Spleen (tissue), 11 donors: Measurements from ENCODE around the gene TIPARP. TPM values are rescaled to one million over a fixed set of nuclear protein-coding genes. Genes with fewer than 3 reads are reported as not detected.
"Not testable (repeated sequence)": the region's sequence is repeated elsewhere in the genome, so short reads cannot be mapped to it uniquely, and the experiment has no call there.

ENCODE experiments used
- DNase-seq: peaks from one replicate; pipeline ENCODE4 v3.0.0-alpha.2; 2020
- H3K27ac ChIP-seq, 8 donors: fragments of 200-600 bp; sonication (generic) in 7 of 8; 1 replicate in 4 of 8; 2 replicates in 4 of 8; pipeline versions ENCODE4 v1.5.0 to v1.8.0; 2016 to 2021; ENCODE audit warnings: inconsistent platforms in 4 of 8, mild to moderate bottlenecking in 4 of 8, moderate library complexity in 1 of 8
- H3K27me3 ChIP-seq, 7 donors: fragments of 200-600 bp; sonication (generic) in 6 of 7; replicated peaks in 1 of 7; 1 replicate in 4 of 7; 2 replicates in 3 of 7; pipeline versions ENCODE4 v1.5.0 to v1.8.0; 2016 to 2021; ENCODE audit warnings: inconsistent platforms in 3 of 7, mild to moderate bottlenecking in 1 of 7
- H3K36me3 ChIP-seq, 6 donors: fragments of 200-600 bp; sonication (generic) in 5 of 6; 1 replicate in 4 of 6; 2 replicates in 2 of 6; pipeline versions ENCODE4 v1.5.0 to v1.8.0; 2016 to 2021; ENCODE audit warnings: inconsistent platforms in 2 of 6
- H3K4me1 ChIP-seq, 6 donors: fragments of 200-600 bp; sonication (generic) in 5 of 6; 1 replicate in 3 of 6; 2 replicates in 3 of 6; pipeline versions ENCODE4 v1.5.0 to v1.8.0; 2016 to 2021; ENCODE audit warnings: inconsistent platforms in 3 of 6
- H3K4me3 ChIP-seq, 8 donors: fragments of 200-600 bp; sonication (generic) in 7 of 8; 1 replicate in 4 of 8; 2 replicates in 4 of 8; pipeline versions ENCODE4 v1.5.0 to v1.8.0; 2016 to 2021; ENCODE audit warnings: inconsistent platforms in 4 of 8, mild to moderate bottlenecking in 4 of 8, moderate library complexity in 2 of 8
- H3K9me3 ChIP-seq, 8 donors: fragments of 200-600 bp; sonication (generic) in 7 of 8; 1 replicate in 4 of 8; 2 replicates in 4 of 8; pipeline versions ENCODE4 v1.5.0 to v1.8.0; 2016 to 2021; ENCODE audit warnings: inconsistent platforms in 4 of 8
- CTCF ChIP-seq, 11 experiments: fragments of 200-600 bp in 7 of 11; fragments of 450-650 bp in 4 of 11; sonication (generic) in 4 of 11; IDR thresholded peaks in 8 of 11; conservative IDR thresholded peaks in 3 of 11; 1 replicate in 7 of 11; 2 replicates in 4 of 11; pipeline versions ENCODE4 v1.4.0 to v1.8.0; 2016 to 2021; ENCODE audit warnings: antibody characterized with exemption in 11 of 11, inconsistent platforms in 4 of 11, mild to moderate bottlenecking in 1 of 11
- POLR2A ChIP-seq, 3 donors: fragments of 450-650 bp; IDR thresholded peaks; one replicate each; pipeline ENCODE4 v1.5.1; 2017; ENCODE audit warnings: antibody characterized with exemption in 3 of 3, mild to moderate bottlenecking in 1 of 3
- POLR2AphosphoS5 ChIP-seq, 3 donors: sonication (generic); formaldehyde crosslinking; IDR thresholded peaks; one replicate each; pipeline ENCODE4 v1.5.1; 2017; ENCODE audit warnings: antibody characterized with exemption in 3 of 3
- WGBS, 5 donors: extraction: QIAGEN DNeasy Blood & Tissue Kit in 3 of 5; methylation state at CpG; one replicate each; pipeline versions ENCODE4 v1.1.5 to v1.1.7; 2013 to 2018; 5-methylcytosine and 5-hydroxymethylcytosine counted together
- intact Hi-C: fragments of 100-400 bp; cut with DNase I; formaldehyde crosslinking; loops from one replicate; pipeline ENCODE4 v1.15.0; 2023; ENCODE audit warnings: low total_unique reads
- polyA plus RNA-seq, 3 donors: library from polyadenylated mRNA; stranded (reverse); fragments of 200-250 nt; gene quantifications; one replicate each; pipeline ENCODE4 v1.2.1, GENCODE V29; 2013
- total RNA-seq, 7 donors: library from RNA; depleted of rRNA in 3 of 7; stranded (reverse); fragments of >200 nt in 3 of 7; fragmentation: NEBNext Ultra II Directional in 4 of 7; extraction: Animal tissue kit (Norgen Biotek cat#: 25700) in 4 of 7; gene quantifications; one replicate each; pipeline versions ENCODE4 v1.1.0 to v1.2.1, GENCODE V29; 2016 to 2021
- donor health status: healthy with polysubstance abuse.
- donor health status: DM: no; HTN: no; CAD: no; lungs with moderate emphysema.
- donor health status: DM: no; HTN: no; CAD: no.
- donor health status: Bipolar disorder and iron deficiency.
- donor health status: healthy.
- donor health status: DM: no; HTN: no; CAD: no.
- donor health status: DM: yes; HTN: yes; CAD: no.

Gene TIPARP
- total and polyA plus RNA-seq, 10 donors, result 4.5 to 39.8 (median 25.1) TPM

GRCh38 chr3:156735471-156735870 is 61.1 kb downstream of the TIPARP start:
- no peaks in the 10 kb centered on the region for H3K27me3 ChIP-seq
- H3K36me3 ChIP-seq, result no peaks in the 10 kb centered on the region
- 68 to 84% (median 69%) methylated on average over 4 of the region's 4 CpGs for WGBS, 5 donors
- H3K4me3 ChIP-seq, result no peak overlapping the region
- TF ChIP-seq POLR2AphosphoS5 (IDR thresholded peaks at IDR 0.05) (no peak), CTCF (IDR thresholded peaks at IDR 0.05 in 8 of 11, conservative IDR thresholded peaks at IDR 0.05 in 3 of 11) (no peak), POLR2A (IDR thresholded peaks at IDR 0.05) (no peak)
- H3K4me1 ChIP-seq, result no peaks in the 10 kb centered on the region
- DNase-seq, result no peak
- intact Hi-C loops, result no loop called here
- peaks cover 0 to 5% (median 0%) of the 10 kb centered on the region in 8 donors for H3K9me3 ChIP-seq
- H3K27ac ChIP-seq, result no peak overlapping the region

GRCh38 chr3:156737049-156737448 is 62.7 kb downstream of the TIPARP start:
- H3K4me3 ChIP-seq, intact Hi-C loops, H3K27me3 ChIP-seq, DNase-seq, H3K4me1 ChIP-seq, H3K9me3 ChIP-seq, H3K27ac ChIP-seq, H3K36me3 ChIP-seq: not testable (repeated sequence)
- WGBS, 5 donors, result 80 to 93% (median 90%) methylated on average over 3 of the region's 3 CpGs

- TF ChIP-seq POLR2A (IDR thresholded peaks at IDR 0.05), result no peak
- no peak for TF ChIP-seq CTCF (IDR thresholded peaks at IDR 0.05 in 8 of 11, conservative IDR thresholded peaks at IDR 0.05 in 3 of 11)
- TF ChIP-seq POLR2AphosphoS5 (IDR thresholded peaks at IDR 0.05), result no peak
- Histone ChIP-seq H3K4me1 (no peaks in the 10 kb centered on the region), H3K4me3 (no peak overlapping the region), H3K27me3 (no peaks in the 10 kb centered on the region), H3K27ac (no peak overlapping the region), H3K9me3 (peaks cover 0 to 5% (median 0%) of the 10 kb centered on the region in 8 donors), H3K36me3 (no peaks in the 10 kb centered on the region)
- intact Hi-C loops, result no loop called here
- 84 to 92% (median 86%) methylated on average over 5 of the region's 5 CpGs for WGBS, 5 donors
- no peak for DNase-seq
Measured at GRCh38 chr3:156738251-156738650, 63.9 kb downstream of the TIPARP start.

DNA sequence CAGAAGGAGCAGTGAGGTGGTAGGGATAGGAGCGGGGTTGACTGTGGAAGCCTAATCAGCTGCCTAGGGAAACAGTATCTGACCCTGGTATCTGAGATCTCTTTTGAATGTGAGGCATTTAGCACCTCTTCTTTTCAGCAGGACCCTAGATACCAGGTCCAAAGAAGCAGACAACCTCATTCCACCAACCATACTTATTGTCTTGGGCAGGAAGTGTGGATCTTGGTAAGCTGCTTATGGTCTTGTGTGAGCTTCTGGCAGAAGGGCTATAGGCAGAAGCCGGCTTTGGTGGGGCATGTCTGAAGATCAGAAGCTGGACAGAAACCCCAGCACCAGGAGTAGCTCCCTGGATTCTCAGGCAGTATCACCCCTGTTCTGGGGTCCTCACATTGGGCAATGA is 65.6 kb downstream of the TIPARP start:
- peaks cover 0 to 5% (median 0%) of the 10 kb centered on the region in 8 donors for H3K9me3 ChIP-seq
- TF ChIP-seq POLR2AphosphoS5 (IDR thresholded peaks at IDR 0.05), result no peak
- no peak for TF ChIP-seq POLR2A (IDR thresholded peaks at IDR 0.05)
- H3K4me1 ChIP-seq, result no peaks in the 10 kb centered on the region
- WGBS, 5 donors, result 92 to 100% (median 95%) methylated on average over 2 of the region's 2 CpGs
- no peaks in the 10 kb centered on the region for H3K27me3 ChIP-seq
- intact Hi-C loops, result no loop called here
- no peak overlapping the region for H3K4me3 ChIP-seq
- DNase-seq, result no peak
- no peak overlapping the region for H3K27ac ChIP-seq
- no peaks in the 10 kb centered on the region for H3K36me3 ChIP-seq

GRCh38 chr3:156740581-156740980 is 66.2 kb downstream of the TIPARP start:
- H3K9me3 ChIP-seq, H3K4me1 ChIP-seq, H3K27me3 ChIP-seq, H3K27ac ChIP-seq, H3K4me3 ChIP-seq, H3K36me3 ChIP-seq, DNase-seq, intact Hi-C loops: not testable (repeated sequence)
- WGBS, 5 donors, result 90 to 99% (median 96%) methylated on average over 16 to 34 of the region's 34 CpGs

DNA sequence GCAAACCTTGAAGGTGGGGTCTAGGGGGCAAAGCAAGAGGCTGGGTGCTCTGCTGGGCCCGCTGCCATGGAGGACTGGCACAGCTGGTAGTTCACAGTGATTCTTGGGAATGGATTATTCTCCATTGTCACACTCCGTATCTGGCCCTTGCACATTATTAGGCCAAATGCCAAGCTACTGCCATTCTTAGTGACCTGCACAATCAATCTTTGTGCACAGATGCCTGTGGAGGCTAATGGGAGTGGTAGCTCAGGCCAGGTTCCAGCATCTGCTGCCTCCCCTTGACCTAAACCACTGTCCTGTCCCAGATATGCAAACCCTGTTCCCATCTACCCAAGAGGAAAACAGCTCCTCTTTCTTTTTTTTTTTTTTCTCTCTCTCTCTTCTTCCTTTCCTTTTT is 67.5 kb downstream of the TIPARP start:
- intact Hi-C loops, result no loop called here
- TF ChIP-seq POLR2AphosphoS5 (IDR thresholded peaks at IDR 0.05), result no peak
- no peak for TF ChIP-seq POLR2A (IDR thresholded peaks at IDR 0.05)
- no peak for TF ChIP-seq CTCF (IDR thresholded peaks at IDR 0.05 in 8 of 11, conservative IDR thresholded peaks at IDR 0.05 in 3 of 11)
- Histone ChIP-seq H3K27me3 (no peaks in the 10 kb centered on the region), H3K4me1 (no peaks in the 10 kb centered on the region), H3K4me3 (no peak overlapping the region), H3K27ac (no peak overlapping the region), H3K9me3 (peaks cover 0 to 9% (median 4%) of the 10 kb centered on the region in 8 donors), H3K36me3 (no peaks in the 10 kb centered on the region)
- WGBS, 5 donors, result 78 to 100% (median 93%) methylated on average over 2 of the region's 2 CpGs
- DNase-seq, result no peak
